ENCODE data around the gene IRF5. TPM values are rescaled to one million over a fixed set of nuclear protein-coding genes. Genes with fewer than 3 reads are reported as not detected.
A peak's percentile ranks its signal among the peaks of the same experiment; 100 is the strongest.

Gene IRF5
- total RNA-seq, 4 donors from 2014 or later, result 12.2 to 20.5 (median 16.9) TPM

GRCh38 chr7:128937271-128937646 is 468 bp upstream of the IRF5 start:
- H3K27me3 ChIP-seq, result peaks cover 0 to 55% (median 0%) of the 10 kb centered on the region in 4 donors
- 59 to 66% methylated on average over 13 to 15 of the region's 17 CpGs for WGBS, 2 donors
- no peak for DNase-seq

GRCh38 chr7:128938544-128939074 is 882 bp downstream of the IRF5 start:
- Histone ChIP-seq H3K36me3 (peaks cover 0 to 5% (median 0%) of the 10 kb centered on the region in 3 donors), H3K4me1 (peaks cover 4 to 44% (median 7%) of the 10 kb centered on the region in 3 donors), H3K27ac (peak overlapping the region; percentile 66 to 83 (median 73)), H3K27me3 (peaks cover 0 to 55% (median 0%) of the 10 kb centered on the region in 4 donors), H3K4me3 (peak overlapping the region; percentile 57 to 88 (median 64)), H3K9me3 (no peaks in the 10 kb centered on the region)
- intact Hi-C loops (cut with DNase I), result no loop called here
- WGBS, 2 donors, result 0% methylated on average over 4 to 7 of the region's 30 CpGs
- DNase-seq, result no peak
- TF ChIP-seq POLR2A (IDR thresholded peaks at IDR 0.05) (peak in 2 of 4 donors; percentile 9 to 19), CTCF (IDR thresholded peaks at IDR 0.05) (no peak)

More at GRCh38 chr7:128937271-128937646, 468 bp upstream of the IRF5 start:
- intact Hi-C loops (cut with DNase I), result no loop called here
- Histone ChIP-seq H3K27ac (peak overlapping the region in 3 of 4 donors; percentile 68 to 83 (median 78)), H3K4me3 (peak overlapping the region in 3 of 4 donors; percentile 57 to 88 (median 67)), H3K36me3 (peaks cover 0 to 4% (median 0%) of the 10 kb centered on the region in 3 donors), H3K4me1 (peaks cover 4 to 53% (median 7%) of the 10 kb centered on the region in 3 donors), H3K9me3 (no peaks in the 10 kb centered on the region)
- TF ChIP-seq POLR2A (IDR thresholded peaks at IDR 0.05) (no peak), CTCF (IDR thresholded peaks at IDR 0.05) (no peak)

- TF ChIP-seq POLR2A (IDR thresholded peaks at IDR 0.05) (no peak), CTCF (IDR thresholded peaks at IDR 0.05) (no peak)
- Histone ChIP-seq H3K36me3 (peaks cover 0 to 8% (median 0%) of the 10 kb centered on the region in 3 donors), H3K27me3 (peaks cover 0 to 53% (median 0%) of the 10 kb centered on the region in 4 donors), H3K4me3 (peak overlapping the region; percentile 57 to 88 (median 64)), H3K9me3 (no peaks in the 10 kb centered on the region), H3K4me1 (peaks cover 4 to 40% (median 7%) of the 10 kb centered on the region in 3 donors), H3K27ac (peak overlapping the region; percentile 43 to 83 (median 73))
- no peak for DNase-seq
- 48% methylated on average over 4 of the region's 7 CpGs; no CpG with 5 or more reads in 1 of the 2 donors for WGBS, 2 donors
- intact Hi-C loops (cut with DNase I), result no loop called here
Measured at GRCh38 chr7:128939075-128939860, 1.5 kb downstream of the IRF5 start.

GRCh38 chr7:128939861-128940410 is 2.2 kb downstream of the IRF5 start:
- H3K27ac ChIP-seq, result peak overlapping the region in 3 of 4 donors; percentile 15 to 83 (median 78)
- DNase-seq, result no peak
- WGBS, 2 donors, result 74 to 100% methylated on average over 1 to 2 of the region's 18 CpGs
- H3K9me3 ChIP-seq, result no peaks in the 10 kb centered on the region
- H3K36me3 ChIP-seq, result peaks cover 0 to 12% (median 0%) of the 10 kb centered on the region in 3 donors
- TF ChIP-seq CTCF (IDR thresholded peaks at IDR 0.05) (no peak), POLR2A (IDR thresholded peaks at IDR 0.05) (no peak)
- H3K27me3 ChIP-seq, result peaks cover 0 to 46% (median 0%) of the 10 kb centered on the region in 4 donors
- intact Hi-C loops (cut with DNase I), result no loop called here
- H3K4me1 ChIP-seq, result peaks cover 4 to 40% (median 7%) of the 10 kb centered on the region in 3 donors
- peak overlapping the region in 2 of 4 donors; percentile 67 to 88 for H3K4me3 ChIP-seq
